GM21367 (cell line): ENCODE measurements around the gene ATXN7.

ENCODE experiments used
- ATAC-seq: cut with Tn5 transposase; IDR thresholded peaks from one replicate; pipeline ENCODE4 v1.9.1; 2021; ENCODE audit not compliant: unreplicated experiment

The ATXN7 gene

GRCh38 chr3:64046592-64046991 lies 182.9 kb downstream of the ATXN7 start:
- no peak for ATAC-seq

- ATAC-seq = no peak
Observed at GRCh38 chr3:64046996-64047594, 183.4 kb downstream of the ATXN7 start.

GRCh38 chr3:64047787-64048186 lies 184.1 kb downstream of the ATXN7 start:
- no peak for ATAC-seq

- ATAC-seq = no peak
Observed at GRCh38 chr3:64048631-64049061, 185.0 kb downstream of the ATXN7 start.

GRCh38 chr3:64049136-64049535 lies 185.5 kb downstream of the ATXN7 start:
- no peak for ATAC-seq

- ATAC-seq = no peak
Observed at GRCh38 chr3:64049832-64050231, 186.2 kb downstream of the ATXN7 start.
